ENCODE results near the gene CYP27B1.

Gene CYP27B1

DNA sequence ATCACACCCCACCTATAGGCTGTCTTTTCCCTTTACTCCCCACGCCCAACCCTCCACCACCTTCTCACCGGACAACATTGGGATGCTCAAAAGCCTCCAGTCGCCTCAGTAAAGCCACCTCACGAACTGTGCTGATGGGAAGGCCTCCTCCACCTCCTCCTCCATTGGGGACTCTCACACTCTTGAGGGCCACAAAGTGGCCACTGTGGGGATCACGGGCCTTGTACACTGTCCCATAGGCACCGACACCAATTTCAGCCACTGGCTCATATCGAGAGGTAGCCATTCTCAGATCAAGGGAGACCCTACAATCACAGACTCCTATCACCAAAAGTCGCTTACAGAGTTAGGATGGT, 15.5 kb downstream of the CYP27B1 start:
- no peak for DNase-seq (ENCODE audit: low read depth)

DNA sequence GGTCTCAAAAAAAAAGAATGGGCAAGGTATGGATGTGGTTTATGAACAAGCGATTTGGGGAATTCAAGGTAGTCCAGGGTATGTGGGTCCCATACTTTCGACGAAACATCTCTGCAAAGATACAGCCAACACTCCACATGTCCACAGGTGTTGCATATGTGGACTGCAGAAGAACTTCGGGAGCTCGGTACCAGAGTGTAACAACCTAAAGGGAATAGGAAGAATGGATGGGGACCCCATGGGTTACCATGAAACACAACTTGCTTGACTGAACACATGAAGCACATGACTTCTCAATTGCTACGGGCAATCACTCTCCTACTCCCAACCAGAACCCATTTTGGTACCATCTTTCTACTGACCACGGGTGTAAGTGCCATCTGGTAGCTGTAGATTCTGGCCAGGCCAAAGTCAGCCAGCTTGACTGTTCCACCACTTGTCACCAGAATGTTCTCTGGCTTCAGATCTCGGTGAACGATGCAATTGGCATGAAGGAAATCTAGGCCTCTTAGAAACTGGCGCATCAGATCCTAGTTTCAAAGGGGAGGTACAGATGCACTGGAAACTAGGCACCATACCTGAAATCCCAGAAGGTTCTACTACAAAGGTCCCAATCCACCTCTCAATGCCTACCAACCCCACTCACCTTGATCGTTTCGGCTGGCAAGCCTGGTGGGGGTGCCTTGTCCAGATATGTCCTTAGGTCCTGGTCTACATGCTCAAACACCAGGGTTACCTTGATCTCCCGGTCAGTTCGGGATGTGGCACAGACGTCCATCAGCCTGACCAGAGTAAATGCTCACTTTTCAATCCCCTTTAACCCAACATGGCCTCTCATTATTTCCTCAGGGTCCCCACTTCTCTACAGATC, 16.1 kb downstream of the CYP27B1 start:
- DNase-seq (ENCODE audit: low read depth), result no peak

DNA sequence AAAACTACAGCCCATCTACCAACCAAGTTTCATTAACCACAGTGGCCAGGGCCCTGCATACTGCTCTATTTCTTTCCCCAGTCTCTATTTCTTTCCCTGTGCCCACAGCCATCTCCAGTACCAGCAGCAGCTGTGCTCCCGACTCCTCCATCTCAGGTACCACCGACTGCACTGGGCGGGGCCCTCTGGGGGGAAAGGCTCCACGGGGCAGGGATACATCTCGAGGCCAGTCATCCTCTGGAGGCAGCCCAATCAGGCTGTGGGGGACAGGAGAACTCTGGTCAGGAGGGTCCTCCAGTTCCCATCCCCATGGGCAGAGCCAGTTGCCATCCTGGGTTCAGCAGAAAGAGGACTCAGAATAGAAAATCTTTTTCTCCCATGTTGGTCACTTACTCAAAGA, 17.8 kb downstream of the CYP27B1 start:
- no peak for DNase-seq (ENCODE audit: low read depth)

DNA sequence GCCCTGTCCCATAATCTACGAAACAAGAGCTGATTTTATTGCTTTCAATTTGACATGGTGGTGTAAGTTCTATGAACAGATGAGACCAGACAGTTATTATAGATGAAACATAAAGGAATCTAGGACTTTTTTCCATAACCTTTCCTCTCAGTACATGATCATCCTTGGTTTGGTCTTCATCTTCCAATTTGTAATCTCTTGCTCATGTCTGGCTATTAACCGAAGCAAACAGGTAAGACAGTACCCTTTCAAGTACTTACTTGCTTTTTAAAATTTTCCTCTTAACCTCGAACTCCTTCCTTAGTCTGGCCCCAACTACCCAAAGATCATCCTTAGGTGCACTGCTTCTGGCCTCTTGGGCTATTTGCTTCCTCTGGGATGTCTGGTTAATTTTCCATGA, 20.9 kb downstream of the CYP27B1 start:
- no peak for DNase-seq (ENCODE audit: low read depth)

DNA sequence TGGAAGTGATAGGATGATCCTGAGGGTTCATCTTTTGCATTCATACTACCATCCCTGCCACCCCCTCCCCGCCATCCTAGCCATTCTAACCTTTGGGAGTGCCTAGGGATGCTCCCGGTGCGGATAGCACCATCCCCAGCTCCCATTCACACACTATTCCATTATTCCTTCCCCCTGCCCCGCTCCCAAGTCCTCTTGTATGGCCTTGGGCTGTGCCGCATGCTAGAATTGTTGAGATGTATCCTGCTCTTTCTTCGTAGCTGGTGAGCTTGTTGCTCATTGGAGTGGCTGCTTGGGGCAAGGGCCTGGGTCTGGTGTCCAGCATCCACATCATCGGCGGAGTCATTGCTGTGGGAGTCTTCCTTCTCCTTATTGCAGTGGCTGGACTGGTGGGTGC, 21.4 kb downstream of the CYP27B1 start:
- no peak for DNase-seq (ENCODE audit: low read depth)

DNA sequence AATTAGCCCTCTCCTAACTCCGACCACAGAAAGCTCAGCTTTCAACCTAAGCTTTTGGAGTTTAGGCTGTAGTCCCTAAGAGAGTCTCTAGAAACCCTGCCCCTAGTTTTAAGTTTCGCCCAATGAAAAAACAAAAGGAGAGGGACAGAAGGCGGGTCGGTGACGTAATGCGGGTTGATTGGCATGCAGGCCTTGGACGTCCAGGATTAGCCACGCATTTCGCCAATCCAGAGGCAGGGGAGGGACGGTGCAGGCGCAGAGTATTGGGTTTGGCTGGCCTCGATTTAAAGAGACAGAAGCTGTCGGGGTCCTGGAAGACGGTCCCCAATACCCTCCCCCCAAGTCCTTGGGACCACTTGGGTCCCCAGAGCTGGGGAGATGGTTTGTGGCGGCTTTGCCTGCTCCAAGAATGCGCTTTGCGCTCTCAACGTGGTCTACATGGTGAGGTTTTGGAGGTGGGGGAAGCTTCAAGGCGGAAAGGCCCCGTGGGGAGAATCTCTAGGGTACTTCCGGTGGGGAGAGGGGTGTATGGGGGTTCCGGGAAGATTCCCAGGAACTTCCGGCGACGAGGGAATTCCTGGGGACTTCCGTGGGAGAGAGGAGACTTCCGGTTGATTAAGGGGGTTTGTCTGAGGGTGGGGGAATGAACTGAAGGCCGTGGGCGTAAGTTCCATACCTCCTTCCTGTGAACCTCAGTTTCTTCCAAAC, 21.9 kb downstream of the CYP27B1 start, which contains the start of gene TSPAN31:
Gene TSPAN31 (plus strand): TSS at position 263 of the 708 bp plus-strand sequence. CDS start 116 bp downstream, at position 379.
- peak; percentile 93 for DNase-seq (ENCODE audit: low read depth)

DNA sequence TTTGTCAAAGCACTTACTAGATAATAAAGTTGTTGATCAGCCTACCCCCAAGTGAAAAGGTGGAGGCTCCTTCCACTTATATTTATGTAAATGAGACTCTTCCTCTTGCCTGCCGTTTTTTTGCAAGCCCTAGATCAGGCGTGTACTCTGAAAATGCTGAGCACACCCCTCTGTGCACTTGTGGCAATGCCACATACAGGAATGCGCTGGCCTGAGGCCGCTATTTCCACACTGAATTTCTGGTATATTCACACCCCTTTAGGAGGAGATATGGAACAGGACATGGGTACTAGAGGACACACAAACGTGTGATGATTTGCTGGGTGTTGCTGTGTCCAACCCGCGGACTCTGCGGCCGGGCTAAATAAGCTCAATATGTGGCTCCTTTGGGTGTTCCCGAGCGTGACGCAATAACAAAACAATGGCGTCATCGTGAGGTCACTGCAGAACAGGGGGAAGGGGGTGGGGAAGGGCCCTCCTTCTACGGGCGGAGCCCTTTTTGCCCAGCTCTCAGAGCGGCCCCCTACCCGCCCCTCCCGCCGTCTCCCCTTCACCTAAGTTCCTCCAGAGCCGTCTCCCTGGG, 22.6 kb downstream of the CYP27B1 start:
- DNase-seq (ENCODE audit: low read depth), result peak; percentile 51

DNA sequence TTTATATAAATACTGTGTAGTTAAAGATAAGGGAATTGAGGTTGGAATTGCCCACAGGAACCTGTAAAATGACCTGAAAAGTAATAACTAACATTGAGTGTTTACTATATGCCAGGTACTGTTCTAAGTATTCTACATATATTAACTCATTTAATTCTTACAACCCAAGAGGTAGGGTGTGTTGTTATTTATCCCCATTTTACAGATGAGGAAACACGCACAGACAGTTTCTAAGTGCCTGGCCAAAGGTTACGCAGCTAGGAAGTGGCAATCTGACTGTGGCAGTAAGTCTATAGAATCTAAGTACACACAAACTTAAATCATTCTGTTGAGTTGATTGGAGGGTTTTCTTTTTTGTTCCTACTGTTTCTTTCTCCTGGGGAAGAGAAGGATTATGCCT, 23.1 kb downstream of the CYP27B1 start:
- DNase-seq (ENCODE audit: low read depth), result no peak

DNA sequence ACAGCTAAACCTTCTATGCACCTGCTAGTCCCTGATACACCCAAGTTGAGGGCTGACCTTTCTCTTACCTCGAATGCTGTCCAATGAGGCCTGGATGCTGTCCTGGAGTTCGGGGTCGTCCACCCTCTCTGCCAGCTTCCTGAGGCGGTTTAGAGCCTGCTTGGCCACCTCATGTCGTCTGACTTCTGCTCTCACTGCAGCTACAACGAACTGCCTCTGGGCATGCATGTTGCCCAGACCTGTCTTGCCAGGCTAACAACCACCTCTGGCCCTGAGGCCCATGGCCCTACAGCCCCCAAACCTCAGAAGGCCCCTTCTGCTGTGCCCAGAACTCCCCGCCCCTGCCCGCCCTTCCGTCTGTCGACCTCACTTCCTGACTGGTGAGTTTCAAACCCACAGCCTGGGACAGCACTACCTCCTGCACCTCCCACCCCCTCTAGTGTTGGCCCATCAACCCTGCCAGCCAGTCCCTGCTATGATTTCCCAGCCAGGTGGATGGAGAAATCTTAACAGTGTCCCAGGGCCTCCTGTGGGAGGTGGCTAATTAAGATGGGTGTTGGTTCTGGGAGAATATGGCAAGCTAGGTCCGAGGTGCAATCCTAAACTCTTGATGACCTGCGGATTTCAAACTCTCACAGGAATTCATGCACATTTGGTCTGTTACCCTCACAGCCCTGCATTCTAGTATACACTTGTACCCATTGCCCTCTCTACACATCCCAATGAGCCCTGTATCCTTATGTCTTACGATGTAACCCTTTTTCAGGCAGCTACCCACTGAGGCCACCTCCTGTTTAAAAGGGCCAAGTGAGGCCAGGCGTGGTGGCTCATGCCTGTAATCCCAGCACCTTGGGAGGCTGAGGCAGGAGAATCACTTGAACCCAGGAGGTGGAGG, 24.8 kb downstream of the CYP27B1 start:
- DNase-seq (ENCODE audit: low read depth), result peak; percentile 72

DNA sequence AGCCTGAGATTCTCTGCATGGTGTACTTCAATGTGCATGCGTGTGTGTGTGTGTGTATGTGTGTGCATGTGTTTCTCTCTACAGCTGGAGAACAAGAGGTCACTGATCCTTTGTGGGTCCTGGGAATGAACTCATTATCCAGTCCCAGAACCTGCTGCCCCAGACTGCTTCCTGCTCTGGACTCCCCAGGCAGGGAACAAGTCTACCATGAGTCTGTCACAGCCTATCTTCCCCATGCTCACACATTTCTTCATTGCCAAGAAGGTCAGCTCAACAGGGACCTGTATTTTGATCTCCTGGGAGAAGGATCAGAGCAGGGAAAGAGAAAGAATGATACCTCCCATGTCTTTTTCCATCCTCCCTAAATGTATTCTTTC, 25.5 kb downstream of the CYP27B1 start:
- no peak for DNase-seq (ENCODE audit: low read depth)

DNA sequence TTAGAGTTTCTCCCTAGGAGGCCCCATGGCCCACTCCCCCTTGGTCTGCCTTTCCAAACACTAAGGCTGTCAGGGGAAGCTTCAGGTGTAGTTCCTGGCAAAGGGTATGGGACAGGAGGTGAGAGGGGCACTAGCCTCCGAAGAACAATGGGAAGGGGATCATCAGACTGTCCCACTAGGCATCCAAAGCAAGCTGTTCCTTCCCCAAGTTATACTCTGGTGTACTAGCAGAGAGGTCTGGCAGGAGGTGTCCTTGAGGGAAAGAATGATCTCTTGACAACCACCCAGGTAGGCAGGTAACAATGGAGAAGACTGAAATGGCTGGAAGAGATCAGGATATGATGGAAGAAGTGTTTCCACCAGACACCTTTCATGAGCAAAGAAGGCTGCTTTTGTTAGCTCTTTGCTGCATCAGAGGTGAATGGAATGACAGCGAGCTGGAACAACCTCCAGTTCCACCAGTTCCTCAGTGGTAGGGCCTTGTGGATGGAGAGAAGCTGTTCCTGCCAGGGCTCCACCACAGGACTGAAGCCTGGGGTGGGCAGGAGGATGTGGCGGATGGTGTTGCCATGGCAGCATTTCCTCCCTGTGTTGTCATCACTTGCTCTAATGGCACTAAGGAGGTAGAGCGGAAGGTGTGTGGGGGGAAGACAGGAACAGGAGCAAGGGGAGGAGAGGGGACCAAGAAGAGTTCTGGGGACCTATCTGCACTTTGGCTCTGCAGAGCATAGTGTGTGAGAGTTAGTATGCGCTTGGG, 26.0 kb downstream of the CYP27B1 start:
- peak; percentile 70 for DNase-seq (ENCODE audit: low read depth)

DNA sequence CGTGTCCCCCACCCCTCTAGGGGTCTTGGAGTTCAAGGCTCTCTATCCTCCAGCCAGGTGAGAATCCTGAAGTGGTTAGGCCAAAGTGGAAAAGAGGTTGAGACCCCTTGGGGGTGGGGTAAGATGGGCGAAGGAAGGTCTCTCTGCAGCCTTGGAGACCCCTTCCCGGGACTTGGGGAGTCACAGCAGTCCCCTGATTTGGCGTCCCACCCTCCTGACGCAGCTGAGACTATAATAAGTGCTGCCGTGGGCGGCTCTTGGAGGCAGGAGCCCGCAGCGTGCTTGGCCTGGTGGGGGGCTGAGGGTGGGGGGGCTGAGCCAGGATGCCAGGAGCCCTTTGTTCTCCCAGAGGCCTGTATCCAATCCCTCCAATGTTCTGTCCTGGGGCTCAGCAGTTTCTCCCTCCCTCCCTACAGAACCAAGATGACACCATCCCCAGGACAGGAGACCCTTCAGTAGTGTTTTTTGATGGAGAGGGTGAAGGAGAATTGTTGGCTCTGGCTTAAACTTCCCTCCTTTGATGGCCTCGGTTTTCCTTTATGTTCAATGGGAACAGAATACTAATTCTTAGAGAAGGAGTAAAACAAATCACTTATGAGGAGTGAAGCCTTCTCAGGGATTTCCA, 26.9 kb downstream of the CYP27B1 start:
- DNase-seq (ENCODE audit: low read depth), result no peak

DNA sequence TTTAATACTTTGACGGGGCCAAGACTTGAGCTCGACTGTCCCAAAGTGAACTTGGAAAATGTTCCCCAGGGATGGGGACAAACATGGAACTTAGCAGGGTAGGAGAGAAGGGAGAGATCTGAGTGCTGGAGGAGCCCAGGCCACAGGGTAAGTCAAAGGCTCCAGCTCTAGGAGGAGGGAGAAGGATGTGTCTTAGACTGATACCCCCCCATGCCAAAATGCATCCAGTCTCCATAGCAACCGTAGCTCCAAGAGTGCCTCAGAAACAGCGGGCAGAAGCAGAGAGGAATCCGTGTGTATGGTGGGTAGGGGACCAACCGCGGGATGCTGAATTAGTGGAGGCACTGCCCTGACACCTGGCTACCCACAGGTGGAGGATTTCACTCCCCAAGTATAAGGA, 27.5 kb downstream of the CYP27B1 start:
- no peak for DNase-seq (ENCODE audit: low read depth)

DNA sequence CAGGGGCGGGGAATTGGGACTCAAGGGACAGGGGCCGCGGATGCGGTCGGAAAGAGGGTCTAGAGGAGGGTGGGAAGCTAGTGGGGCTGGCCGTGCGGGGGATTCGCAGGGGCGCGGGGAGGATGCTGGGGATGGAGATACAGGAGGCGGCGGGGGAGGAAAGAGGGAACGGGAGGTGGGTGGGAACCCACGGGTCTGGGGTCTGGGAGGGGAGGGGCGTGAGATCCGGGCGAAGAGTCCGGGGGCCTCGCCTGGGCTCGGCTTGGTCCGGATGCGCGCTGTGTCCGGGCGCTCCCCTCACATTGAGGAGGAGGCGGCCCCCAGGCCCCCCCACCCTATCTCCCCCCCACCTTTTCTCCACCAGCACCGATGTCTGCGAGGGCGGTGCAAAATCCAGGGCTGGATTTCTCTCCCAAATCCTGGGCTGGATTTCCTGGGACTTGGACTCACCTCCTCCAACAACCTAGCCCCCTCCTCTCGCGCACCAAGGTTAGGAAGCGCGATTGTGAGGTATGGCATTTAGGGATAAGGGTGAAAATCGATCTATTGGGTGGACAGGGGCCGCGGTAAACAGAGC, 28.1 kb downstream of the CYP27B1 start, which contains the start of gene AGAP2:
Gene AGAP2 (minus strand): TSS at position 82 of the 577 bp plus-strand sequence. CDS start 496 bp downstream, outside the sequence.
- DNase-seq (ENCODE audit: low read depth), result no peak

DNA sequence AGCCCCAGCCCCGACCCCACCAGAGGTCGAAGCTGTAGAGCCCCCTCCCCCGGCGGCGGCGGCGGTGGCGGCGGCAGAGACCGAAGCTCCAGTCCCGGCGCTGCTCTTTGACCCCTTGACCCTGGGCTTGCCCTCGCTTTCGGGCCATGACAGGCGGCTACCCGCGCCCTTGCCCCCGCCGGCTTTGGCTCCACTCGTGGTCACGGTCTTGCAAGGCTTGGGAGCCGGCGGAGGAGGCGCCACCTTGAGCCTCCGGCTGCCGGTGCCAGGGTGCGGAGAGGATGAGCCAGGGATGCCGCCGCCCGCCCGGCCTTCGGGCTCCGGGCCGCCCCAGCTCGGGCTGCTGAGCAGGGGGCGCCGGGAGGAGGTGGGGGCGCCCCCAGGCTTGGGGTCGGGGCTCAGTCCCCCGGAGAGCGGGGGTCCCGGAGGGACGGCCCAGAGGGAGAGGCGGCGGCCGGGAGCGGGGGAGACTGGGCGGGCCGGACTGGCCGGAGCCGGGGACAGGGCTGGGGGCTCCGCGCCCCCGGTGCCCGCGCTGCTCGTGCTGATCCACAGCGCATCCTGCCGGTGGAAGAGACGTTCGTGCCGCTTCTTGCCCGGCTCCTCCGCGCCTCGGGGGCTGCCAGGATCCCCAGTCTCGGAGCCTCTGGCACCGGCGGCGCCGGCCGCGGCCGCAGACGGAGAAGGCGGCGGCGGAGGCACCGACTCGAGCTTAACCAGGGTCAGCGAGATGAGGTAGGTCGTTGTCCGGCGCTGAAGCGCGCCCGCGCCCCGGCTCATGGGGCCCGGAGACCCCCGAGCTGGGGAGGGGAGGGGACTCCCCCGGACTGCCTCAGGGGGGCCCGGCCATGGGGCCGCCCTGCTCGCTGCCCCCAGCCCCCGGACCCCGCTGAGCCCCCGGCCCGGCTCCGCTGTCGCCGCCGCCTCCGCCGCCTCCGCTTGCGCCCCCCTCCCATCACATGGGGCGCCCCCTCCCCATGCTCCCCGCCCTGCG, 29.1 kb downstream of the CYP27B1 start:
- DNase-seq (ENCODE audit: low read depth), result no peak

DNA sequence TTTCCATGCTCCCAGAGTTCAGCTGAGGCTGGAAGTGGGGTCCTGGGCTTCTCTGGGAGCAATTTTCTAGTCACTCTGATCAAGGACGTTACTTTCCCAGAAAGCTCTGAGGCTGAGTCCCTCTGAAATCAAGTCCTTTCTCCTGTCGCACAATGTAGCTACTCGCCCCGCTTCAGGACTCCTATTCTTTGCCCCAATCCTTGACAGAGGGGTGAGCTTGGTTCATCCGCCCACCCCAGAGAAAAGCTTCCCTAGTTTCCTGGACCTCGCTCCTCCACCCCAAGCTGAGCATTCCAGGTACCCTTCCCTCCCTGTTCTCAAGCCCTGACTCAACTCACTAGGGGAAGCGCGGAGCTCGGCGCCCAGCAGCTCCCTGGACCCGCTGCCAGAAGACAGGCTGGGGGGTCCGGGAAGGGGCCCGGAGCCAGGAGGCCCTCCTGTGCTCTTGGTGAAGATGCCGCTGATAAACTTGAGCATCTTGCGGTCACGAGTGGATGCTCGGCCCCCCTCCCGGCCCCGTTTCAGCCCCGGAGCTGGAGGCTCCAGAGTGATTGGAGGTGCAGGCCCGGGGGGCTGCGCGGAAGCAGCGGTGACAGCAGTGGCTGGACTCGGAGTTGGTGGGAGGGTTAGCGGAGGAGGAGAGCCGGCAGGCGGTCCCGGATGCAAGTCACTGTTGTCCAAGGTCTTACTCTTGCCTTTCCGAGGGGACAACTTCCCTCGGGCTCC, 30.0 kb downstream of the CYP27B1 start:
- no peak for DNase-seq (ENCODE audit: low read depth)

DNA sequence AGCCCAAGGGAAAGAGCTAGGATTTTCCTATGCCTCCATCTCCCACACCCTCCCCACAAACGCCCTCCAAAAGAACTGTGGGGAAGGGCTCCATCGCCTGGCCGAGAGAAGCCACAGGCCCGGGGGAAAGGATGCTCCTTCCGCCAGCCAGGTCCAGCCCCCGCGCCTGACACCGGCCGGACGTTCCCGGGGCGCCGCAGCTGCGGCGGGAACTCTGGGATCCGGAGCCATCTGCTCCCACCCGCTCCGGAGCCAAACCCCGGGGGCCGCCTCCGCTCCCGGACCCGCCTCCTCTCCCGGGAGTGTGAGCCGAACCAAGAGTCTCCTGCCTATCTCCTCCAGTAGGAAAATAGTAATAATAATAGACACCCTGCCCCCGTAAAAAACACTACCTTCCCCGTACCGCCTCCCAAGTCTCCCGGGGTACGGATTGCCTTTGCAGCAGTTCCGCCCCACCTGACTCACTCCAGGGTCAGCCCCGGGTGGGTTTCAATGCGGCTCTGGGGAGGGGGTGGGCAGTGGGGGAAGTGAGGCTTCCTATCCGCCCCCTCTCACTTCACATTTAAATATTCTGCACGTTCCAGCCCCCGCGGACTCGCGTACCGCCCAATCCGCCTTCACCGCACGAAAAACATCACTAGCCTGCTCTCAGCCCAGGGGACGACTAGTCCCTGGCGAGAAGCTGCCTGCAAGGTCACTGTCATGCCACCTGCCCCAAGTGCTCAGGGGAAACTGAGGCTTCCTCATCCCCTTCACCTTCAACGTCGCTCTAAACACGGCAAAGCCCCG, 30.7 kb downstream of the CYP27B1 start:
- no peak for DNase-seq (ENCODE audit: low read depth)
